MCF 10A (cell line): Measurements from ENCODE around the gene BNIP5. TPM values are rescaled to one million over a fixed set of nuclear protein-coding genes. Genes with fewer than 3 reads are reported as not detected.
"Not testable (repeated sequence)": the region's sequence is repeated elsewhere in the genome, so short reads cannot be mapped to it uniquely, and the experiment has no call there.

ENCODE experiments used
- BruUV-seq: library from RNA; stranded (reverse); fragments of 400-500 nt; replicated peaks from 2 replicates; lab custom pipeline; 2021; lab: Mats Ljungman, UMichigan
- CTCF ChIA-PET: fragments of 300-600 bp; sonication (Branson Sonifier 250); formaldehyde crosslinking; extraction: SDS; loops from one replicate; lab custom pipeline; 2021; ENCODE audit warnings: antibody characterized with exemption, inconsistent platforms; lab: Yijun Ruan, JAX
- POLR2A ChIA-PET: fragments of 300-600, 350-650 bp; sonication (Branson Sonifier 250); formaldehyde crosslinking; extraction: SDS; loops from one replicate; lab custom pipeline; 2020; ENCODE audit warnings: antibody characterized with exemption, inconsistent platforms; lab: Yijun Ruan, JAX
- DNase-seq: peaks from one replicate; pipeline ENCODE4 v3.0.0-alpha.2; 2018; ENCODE audit not compliant: unreplicated experiment
- H3K27ac Mint-ChIP-seq: one replicate; pipeline ENCODE4 v1.8.0; 2022; ENCODE audit warnings: mild to moderate bottlenecking, low read depth, mixed read lengths; ENCODE audit not compliant: unreplicated experiment
- H3K27me3 Mint-ChIP-seq: one replicate; pipeline ENCODE4 v1.8.0; 2022; ENCODE audit warnings: mixed read lengths; ENCODE audit not compliant: insufficient read depth, unreplicated experiment
- H3K36me3 Mint-ChIP-seq: one replicate; pipeline ENCODE4 v1.8.0; 2022; ENCODE audit warnings: mild to moderate bottlenecking, moderate library complexity, mixed read lengths; ENCODE audit not compliant: insufficient read depth, unreplicated experiment
- H3K4me1 Mint-ChIP-seq: one replicate; pipeline ENCODE4 v1.8.0; 2022; ENCODE audit warnings: mixed read lengths; ENCODE audit not compliant: insufficient read depth, unreplicated experiment
- H3K4me3 Mint-ChIP-seq: one replicate; pipeline ENCODE4 v1.8.0; 2022; ENCODE audit warnings: mild to moderate bottlenecking, moderate library complexity, mixed read lengths; ENCODE audit not compliant: unreplicated experiment
- H3K9me3 Mint-ChIP-seq: one replicate; pipeline ENCODE4 v1.8.0; 2022; ENCODE audit warnings: mixed read lengths; ENCODE audit not compliant: unreplicated experiment
- intact Hi-C: fragments of 100-400 bp; cut with micrococcal nuclease; formaldehyde crosslinking; loops from 2 replicates; pipeline ENCODE4 v1.14.1; 2022
- total RNA-seq: library from RNA; stranded (reverse); gene quantifications from 2 replicates; pipeline ENCODE4 v1.2.3, GENCODE V29; 2022
- TF ChIP-seq, protein P1 (sequence below): fragments of 200-600 bp; IDR thresholded peaks from one replicate; pipeline ENCODE4 v1.8.0; 2022; ENCODE audit warnings: antibody characterized with exemption, mild to moderate bottlenecking; ENCODE audit not compliant: unreplicated experiment

BNIP5 gene
- total RNA-seq, 1 experiment from 2014 or later, result not detected

DNA sequence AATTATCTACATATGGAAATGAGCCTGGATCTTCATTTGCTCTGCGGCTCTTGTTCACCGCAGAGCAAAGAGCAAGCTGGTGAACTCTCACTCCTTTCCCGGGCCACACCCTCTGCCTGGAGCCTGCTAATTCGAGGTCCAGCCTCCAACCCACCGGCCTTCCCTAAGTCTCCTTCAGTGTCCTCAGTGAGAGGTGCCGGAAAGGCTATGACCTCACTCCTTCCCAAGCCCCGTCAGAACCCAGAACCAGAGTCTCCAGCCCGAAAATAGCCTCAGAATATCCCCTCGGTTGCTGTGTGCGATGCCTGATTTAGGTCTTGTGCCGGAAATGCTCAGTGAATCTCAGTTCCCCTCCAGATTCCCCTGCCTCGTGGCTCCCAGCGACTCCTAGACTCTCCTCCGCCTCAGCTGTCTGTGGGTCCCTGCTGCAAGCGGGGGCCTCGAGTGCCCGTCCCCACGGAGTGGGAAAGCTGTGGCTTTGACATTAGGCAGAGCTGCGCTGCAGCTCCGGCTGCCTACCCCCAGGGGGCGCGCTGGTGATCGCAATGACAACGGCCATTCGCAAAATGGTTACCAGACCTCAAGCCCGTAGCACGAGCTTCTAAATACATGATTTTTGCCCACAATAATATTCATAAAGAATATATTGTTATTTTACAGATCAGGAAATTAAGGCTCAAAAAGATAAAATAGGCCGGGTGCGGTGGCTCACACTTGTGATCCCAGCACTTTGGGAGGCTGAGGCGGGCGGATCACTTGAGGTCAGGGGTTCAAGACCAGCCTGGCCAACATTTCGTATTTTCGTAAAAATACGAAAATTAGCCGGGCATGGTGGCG is 4.1 kb upstream of the BNIP5 start:
- intact Hi-C loops, result no loop called here
- CTCF ChIA-PET, result interaction anchor here (0.5 to 4.0 kb wide), 22 partner anchors 10 to 284 kb away, joined by 3 to 43 read pairs (median 4); no protein-coding TSS in a partner anchor

GRCh38 chr6:36340306-36340617 is 3.6 kb upstream of the BNIP5 start:
- H3K4me1 Mint-ChIP-seq, result no peaks in the 10 kb centered on the region
- intact Hi-C loops, result no loop called here
- no TSS peak for BruUV-seq

More for the DNA sequence above, 4.1 kb upstream of the BNIP5 start:
- Mint-ChIP-seq H3K9me3 (no peaks in the 10 kb centered on the region), H3K36me3 (no peaks in the 10 kb centered on the region), H3K4me1 (no peaks in the 10 kb centered on the region), H3K4me3 (no peak overlapping the region), H3K27ac (no peak overlapping the region), H3K27me3 (peaks cover 44% of the 10 kb centered on the region)
- POLR2A ChIA-PET, result interaction anchor here (0.7 to 1.2 kb wide), 3 partner anchors 16 to 33 kb away, joined by 3 to 4 read pairs (median 3); no protein-coding TSS in a partner anchor
- DNase-seq, result peak; percentile 60
- BruUV-seq, result no TSS peak
- TF ChIP-seq, protein P1, sequence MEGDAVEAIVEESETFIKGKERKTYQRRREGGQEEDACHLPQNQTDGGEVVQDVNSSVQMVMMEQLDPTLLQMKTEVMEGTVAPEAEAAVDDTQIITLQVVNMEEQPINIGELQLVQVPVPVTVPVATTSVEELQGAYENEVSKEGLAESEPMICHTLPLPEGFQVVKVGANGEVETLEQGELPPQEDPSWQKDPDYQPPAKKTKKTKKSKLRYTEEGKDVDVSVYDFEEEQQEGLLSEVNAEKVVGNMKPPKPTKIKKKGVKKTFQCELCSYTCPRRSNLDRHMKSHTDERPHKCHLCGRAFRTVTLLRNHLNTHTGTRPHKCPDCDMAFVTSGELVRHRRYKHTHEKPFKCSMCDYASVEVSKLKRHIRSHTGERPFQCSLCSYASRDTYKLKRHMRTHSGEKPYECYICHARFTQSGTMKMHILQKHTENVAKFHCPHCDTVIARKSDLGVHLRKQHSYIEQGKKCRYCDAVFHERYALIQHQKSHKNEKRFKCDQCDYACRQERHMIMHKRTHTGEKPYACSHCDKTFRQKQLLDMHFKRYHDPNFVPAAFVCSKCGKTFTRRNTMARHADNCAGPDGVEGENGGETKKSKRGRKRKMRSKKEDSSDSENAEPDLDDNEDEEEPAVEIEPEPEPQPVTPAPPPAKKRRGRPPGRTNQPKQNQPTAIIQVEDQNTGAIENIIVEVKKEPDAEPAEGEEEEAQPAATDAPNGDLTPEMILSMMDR, result peak; percentile 77

GRCh38 chr6:36339146-36339545 is 2.5 kb upstream of the BNIP5 start:
- no peak for DNase-seq
- Mint-ChIP-seq H3K9me3 (no peaks in the 10 kb centered on the region), H3K4me3 (no peak overlapping the region), H3K27ac (no peak overlapping the region), H3K27me3 (peaks cover 61% of the 10 kb centered on the region), H3K36me3 (no peaks in the 10 kb centered on the region), H3K4me1 (no peaks in the 10 kb centered on the region)
- POLR2A ChIA-PET, result no interaction called here
- TF ChIP-seq, protein P1, result no peak
- CTCF ChIA-PET, result interaction anchor here (4.0 kb wide), 1 partner anchor 13 kb away, joined by 43 read pairs; no protein-coding TSS in a partner anchor
- BruUV-seq, result no TSS peak
- intact Hi-C loops, result no loop called here

More at GRCh38 chr6:36340306-36340617, 3.6 kb upstream of the BNIP5 start:
- CTCF ChIA-PET, result interaction anchor here (0.9 to 4.0 kb wide), 5 partner anchors 9 to 179 kb away, joined by 3 to 43 read pairs (median 6); no protein-coding TSS in a partner anchor
- Mint-ChIP-seq H3K27ac (no peak overlapping the region), H3K36me3 (no peaks in the 10 kb centered on the region), H3K9me3 (no peaks in the 10 kb centered on the region), H3K4me3 (no peak overlapping the region), H3K27me3 (peaks cover 50% of the 10 kb centered on the region)
- DNase-seq, result no peak
- TF ChIP-seq, protein P1, result no peak
- POLR2A ChIA-PET, result no interaction called here

GRCh38 chr6:36338223-36338622 is 1.5 kb upstream of the BNIP5 start:
- CTCF ChIA-PET, DNase-seq, H3K36me3 Mint-ChIP-seq, H3K27ac Mint-ChIP-seq, H3K4me1 Mint-ChIP-seq, H3K4me3 Mint-ChIP-seq, intact Hi-C loops, POLR2A ChIA-PET, BruUV-seq, H3K9me3 Mint-ChIP-seq: not testable (repeated sequence)
- peaks cover 69% of the 10 kb centered on the region for H3K27me3 Mint-ChIP-seq
